ENCODE results near the gene IFI16. TPM values are rescaled to one million over a fixed set of nuclear protein-coding genes. Genes with fewer than 3 reads are reported as not detected.

IFI16 gene
- total RNA-seq, 2 experiments from 2014 or later: 99.3 to 271 TPM

DNA sequence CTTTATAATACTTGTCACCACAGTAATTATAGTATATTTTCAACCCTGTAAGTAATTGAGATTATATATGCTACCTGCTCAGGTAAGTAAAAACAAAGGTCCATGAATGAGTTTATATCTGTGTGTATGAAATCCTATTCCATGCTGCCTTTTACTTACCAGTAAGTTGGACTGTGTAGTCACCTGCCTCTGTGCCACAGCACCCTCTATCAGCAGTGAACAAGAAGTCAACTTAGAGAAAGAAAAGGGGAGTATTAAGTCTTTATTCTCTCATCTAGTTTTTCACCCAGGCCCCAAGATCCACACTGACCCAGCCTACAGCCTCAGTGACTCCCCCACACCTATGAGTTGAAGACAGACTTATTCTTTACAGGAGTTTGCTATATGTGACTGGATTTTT, 36.9 kb upstream of the IFI16 start:
- H3K9me3 ChIP-seq (ENCODE audit: low read length): no peaks in the 10 kb centered on the region
- intact Hi-C loops (cut with micrococcal nuclease; ENCODE audit: unreplicated experiment): no loop called here
- TF ChIP-seq, protein P1, sequence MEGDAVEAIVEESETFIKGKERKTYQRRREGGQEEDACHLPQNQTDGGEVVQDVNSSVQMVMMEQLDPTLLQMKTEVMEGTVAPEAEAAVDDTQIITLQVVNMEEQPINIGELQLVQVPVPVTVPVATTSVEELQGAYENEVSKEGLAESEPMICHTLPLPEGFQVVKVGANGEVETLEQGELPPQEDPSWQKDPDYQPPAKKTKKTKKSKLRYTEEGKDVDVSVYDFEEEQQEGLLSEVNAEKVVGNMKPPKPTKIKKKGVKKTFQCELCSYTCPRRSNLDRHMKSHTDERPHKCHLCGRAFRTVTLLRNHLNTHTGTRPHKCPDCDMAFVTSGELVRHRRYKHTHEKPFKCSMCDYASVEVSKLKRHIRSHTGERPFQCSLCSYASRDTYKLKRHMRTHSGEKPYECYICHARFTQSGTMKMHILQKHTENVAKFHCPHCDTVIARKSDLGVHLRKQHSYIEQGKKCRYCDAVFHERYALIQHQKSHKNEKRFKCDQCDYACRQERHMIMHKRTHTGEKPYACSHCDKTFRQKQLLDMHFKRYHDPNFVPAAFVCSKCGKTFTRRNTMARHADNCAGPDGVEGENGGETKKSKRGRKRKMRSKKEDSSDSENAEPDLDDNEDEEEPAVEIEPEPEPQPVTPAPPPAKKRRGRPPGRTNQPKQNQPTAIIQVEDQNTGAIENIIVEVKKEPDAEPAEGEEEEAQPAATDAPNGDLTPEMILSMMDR (conservative IDR thresholded peaks at IDR 0.05; ENCODE audit: low read length): peak; percentile 81
- no peak for TF ChIP-seq EZH2phosphoT487 (IDR thresholded peaks at IDR 0.05; ENCODE audit: borderline replicate concordance, low read depth, low read length)
- BruUV-seq (replicated peaks): no TSS peak
- H4K20me1 ChIP-seq (ENCODE audit: insufficient read depth, low read length): no peaks in the 10 kb centered on the region
- no peaks in the 10 kb centered on the region; the same call in 1 of the 2 replicates for H3K36me3 ChIP-seq (ENCODE audit: insufficient read depth, low read length)
- H3K4me3 ChIP-seq (ENCODE audit: low read depth, low read length, poor library complexity, severe bottlenecking): no peak overlapping the region
- H3K4me2 ChIP-seq (ENCODE audit: low read length): no peak overlapping the region
- H3K79me2 ChIP-seq (ENCODE audit: insufficient read depth, low read depth, low read length): no peaks in the 10 kb centered on the region
- H3K9me2 ChIP-seq (ENCODE audit: insufficient read depth, low read length): no peaks in the 10 kb centered on the region; the same call in 1 of the 2 replicates
- no peak overlapping the region for H3K27ac ChIP-seq (ENCODE audit: low read depth, low read length, poor library complexity, severe bottlenecking)
- no peak overlapping the region for H2AFZ ChIP-seq (ENCODE audit: low read length)
- peak; percentile 59 for DNase-seq (ENCODE audit: low spot score)
- ChIA-PET CTCF (ENCODE audit: unreplicated experiment) (no interaction called here), POLR2A (interaction anchor here (0.7 kb wide), 1 partner anchor 10 kb away, joined by 4 read pairs; no protein-coding TSS in a partner anchor)
- no peaks in the 10 kb centered on the region for H3K4me1 ChIP-seq (ENCODE audit: insufficient read depth, low read length, poor library complexity, severe bottlenecking)

DNA sequence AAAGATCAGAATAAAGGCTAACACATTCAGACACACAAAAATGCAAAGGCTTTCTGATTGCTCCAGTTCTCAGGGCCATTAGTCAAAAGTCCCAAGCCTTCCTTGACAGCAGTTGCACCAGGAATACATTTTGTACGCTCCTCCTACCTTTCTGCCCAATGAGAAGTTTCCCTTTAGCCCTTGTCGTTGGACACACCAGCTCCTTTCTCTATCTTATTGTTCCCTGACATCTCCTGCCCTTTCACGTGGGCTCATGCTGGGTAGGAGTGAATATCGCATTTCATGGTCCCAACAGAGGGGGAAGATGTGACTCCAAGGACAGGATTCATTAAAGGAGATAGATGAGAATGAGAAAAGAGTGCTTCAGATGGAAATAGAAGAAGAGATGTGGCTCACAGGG, 33.5 kb upstream of the IFI16 start:
- no peak for TF ChIP-seq EZH2phosphoT487 (IDR thresholded peaks at IDR 0.05; ENCODE audit: borderline replicate concordance, low read depth, low read length)
- TF ChIP-seq, protein P1 (conservative IDR thresholded peaks at IDR 0.05; ENCODE audit: low read length): no peak

DNA sequence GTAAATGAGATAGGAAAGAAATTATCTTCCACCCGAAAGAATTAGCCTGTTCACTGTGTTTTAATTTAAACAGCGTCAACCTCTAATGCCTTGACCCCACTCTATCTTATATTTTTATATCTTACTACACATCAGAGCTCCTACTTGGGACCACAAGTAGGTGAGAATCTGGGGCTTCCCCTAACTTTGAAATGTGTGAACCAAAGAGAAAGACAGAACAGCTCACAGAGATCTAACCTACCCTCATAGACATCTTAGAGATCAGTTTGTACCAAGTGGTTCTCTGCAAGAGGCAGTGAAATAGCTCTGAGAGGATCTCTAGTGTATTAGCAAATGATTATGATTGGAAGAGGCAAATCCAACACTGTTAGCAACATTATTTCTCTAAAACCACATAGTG, 31.0 kb upstream of the IFI16 start:
- no peaks in the 10 kb centered on the region for H3K4me1 ChIP-seq (ENCODE audit: insufficient read depth, low read length, poor library complexity, severe bottlenecking)
- no peak overlapping the region for H3K4me2 ChIP-seq (ENCODE audit: low read length)
- no TSS peak for BruUV-seq (replicated peaks)
- intact Hi-C loops (cut with micrococcal nuclease; ENCODE audit: unreplicated experiment): no loop called here
- no peak overlapping the region for H2AFZ ChIP-seq (ENCODE audit: low read length)
- no peaks in the 10 kb centered on the region for H3K79me2 ChIP-seq (ENCODE audit: insufficient read depth, low read depth, low read length)
- no peaks in the 10 kb centered on the region for H4K20me1 ChIP-seq (ENCODE audit: insufficient read depth, low read length)
- peaks cover 8% of the 10 kb centered on the region for H3K9me3 ChIP-seq (ENCODE audit: low read length)
- peaks cover 5% of the 10 kb centered on the region; the same call in 1 of the 2 replicates for H3K36me3 ChIP-seq (ENCODE audit: insufficient read depth, low read length)
- ChIA-PET POLR2A (interaction anchor here (1.1 kb wide), 1 partner anchor 83 kb away, joined by 3 read pairs; no protein-coding TSS in a partner anchor), CTCF (ENCODE audit: unreplicated experiment) (no interaction called here)
- no peaks in the 10 kb centered on the region; the same call in 1 of the 2 replicates for H3K9me2 ChIP-seq (ENCODE audit: insufficient read depth, low read length)
- H3K27ac ChIP-seq (ENCODE audit: low read depth, low read length, poor library complexity, severe bottlenecking): no peak overlapping the region
- H3K4me3 ChIP-seq (ENCODE audit: low read depth, low read length, poor library complexity, severe bottlenecking): no peak overlapping the region
- DNase-seq (ENCODE audit: low spot score): no peak
- TF ChIP-seq, protein P1 (conservative IDR thresholded peaks at IDR 0.05; ENCODE audit: low read length): no peak
- no peak for TF ChIP-seq EZH2phosphoT487 (IDR thresholded peaks at IDR 0.05; ENCODE audit: borderline replicate concordance, low read depth, low read length)

More for the DNA sequence above, 33.5 kb upstream of the IFI16 start:
- H3K9me2 ChIP-seq (ENCODE audit: insufficient read depth, low read length): no peaks in the 10 kb centered on the region; the same call in 1 of the 2 replicates
- H2AFZ ChIP-seq (ENCODE audit: low read length): no peak overlapping the region
- H3K4me2 ChIP-seq (ENCODE audit: low read length): no peak overlapping the region
- no peaks in the 10 kb centered on the region; the same call in 1 of the 2 replicates for H3K9me3 ChIP-seq (ENCODE audit: low read length)
- no peaks in the 10 kb centered on the region for H4K20me1 ChIP-seq (ENCODE audit: insufficient read depth, low read length)
- H3K4me1 ChIP-seq (ENCODE audit: insufficient read depth, low read length, poor library complexity, severe bottlenecking): no peaks in the 10 kb centered on the region
- no peak for DNase-seq (ENCODE audit: low spot score)
- BruUV-seq (replicated peaks): no TSS peak
- no peak overlapping the region for H3K27ac ChIP-seq (ENCODE audit: low read depth, low read length, poor library complexity, severe bottlenecking)
- intact Hi-C loops (cut with micrococcal nuclease; ENCODE audit: unreplicated experiment): no loop called here
- H3K79me2 ChIP-seq (ENCODE audit: insufficient read depth, low read depth, low read length): no peaks in the 10 kb centered on the region
- peaks cover 5% of the 10 kb centered on the region; the same call in 1 of the 2 replicates for H3K36me3 ChIP-seq (ENCODE audit: insufficient read depth, low read length)
- ChIA-PET POLR2A (no interaction called here), CTCF (ENCODE audit: unreplicated experiment) (interaction anchor here (1.5 kb wide), 1 partner anchor 24 kb away, joined by 3 read pairs; no protein-coding TSS in a partner anchor)
- no peak overlapping the region for H3K4me3 ChIP-seq (ENCODE audit: low read depth, low read length, poor library complexity, severe bottlenecking)

Measured in OCI-LY7 (cell line).